Activated T-cell treated with anti-CD3 and anti-CD28 coated beads, Interleukin-2, amount 50 U/mL, for 24 hours (primary cell): Measurements from ENCODE around the gene BLOC1S2.

Experiments used
- DNase-seq: peaks from one replicate; pipeline ENCODE4 v3.0.0-alpha.2; 2020
- H3K27ac Mint-ChIP-seq: 2 replicates; pipeline ENCODE4 v1.8.0; 2020; ENCODE audit warnings: mild to moderate bottlenecking, mixed read lengths
- H3K27me3 Mint-ChIP-seq: 2 replicates; pipeline ENCODE4 v1.8.0; 2020; ENCODE audit warnings: mixed read lengths
- H3K36me3 Mint-ChIP-seq: 2 replicates; pipeline ENCODE4 v1.8.0; 2020; ENCODE audit warnings: low read depth, mixed read lengths
- H3K4me1 Mint-ChIP-seq: 2 replicates; pipeline ENCODE4 v1.8.0; 2020; ENCODE audit warnings: low read depth, mixed read lengths
- H3K4me3 Mint-ChIP-seq: 2 replicates; pipeline ENCODE4 v1.8.0; 2020; ENCODE audit warnings: mild to moderate bottlenecking, moderate library complexity, mixed read lengths
- H3K9me3 Mint-ChIP-seq: 2 replicates; pipeline ENCODE4 v1.8.0; 2020; ENCODE audit warnings: mixed read lengths

BLOC1S2 gene

DNA sequence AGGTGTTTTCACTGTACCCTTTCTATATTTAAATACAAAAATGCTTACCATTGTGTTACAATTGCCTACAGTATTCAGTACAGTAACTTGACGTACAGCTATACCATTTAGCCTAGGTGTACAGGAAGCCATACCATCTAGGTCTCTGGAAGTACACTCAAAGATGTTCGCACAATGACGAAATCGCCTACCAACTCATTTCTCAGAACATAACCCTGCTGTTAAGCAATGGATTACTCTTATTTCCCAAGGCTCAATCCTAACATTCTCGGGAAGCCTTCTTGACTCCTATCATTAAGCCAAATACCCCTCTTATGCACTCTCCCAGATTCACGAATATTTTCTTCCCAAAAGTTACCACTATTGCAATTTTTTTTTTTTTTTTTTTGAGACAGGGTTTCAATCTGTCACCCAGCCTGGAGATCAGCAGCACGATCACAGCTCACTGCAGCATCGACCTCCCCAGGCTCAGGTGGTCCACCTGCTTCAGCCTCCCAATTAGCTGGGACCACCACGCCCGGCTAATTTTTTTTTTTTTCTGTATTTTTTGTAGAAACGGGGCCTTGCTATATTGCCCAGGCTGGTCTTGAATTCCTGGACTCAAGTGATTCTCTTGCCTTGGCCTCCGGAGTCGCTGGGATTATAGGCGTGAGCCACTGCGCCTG, 20.5 kb downstream of the BLOC1S2 start:
- DNase-seq, result no peak
- Mint-ChIP-seq H3K4me1 (peaks cover 40% of the 10 kb centered on the region), H3K27me3 (no peaks in the 10 kb centered on the region), H3K36me3 (peaks cover 39% of the 10 kb centered on the region), H3K4me3 (peak overlapping the region; percentile 99), H3K9me3 (no peaks in the 10 kb centered on the region), H3K27ac (peak overlapping the region; percentile 82)

DNA sequence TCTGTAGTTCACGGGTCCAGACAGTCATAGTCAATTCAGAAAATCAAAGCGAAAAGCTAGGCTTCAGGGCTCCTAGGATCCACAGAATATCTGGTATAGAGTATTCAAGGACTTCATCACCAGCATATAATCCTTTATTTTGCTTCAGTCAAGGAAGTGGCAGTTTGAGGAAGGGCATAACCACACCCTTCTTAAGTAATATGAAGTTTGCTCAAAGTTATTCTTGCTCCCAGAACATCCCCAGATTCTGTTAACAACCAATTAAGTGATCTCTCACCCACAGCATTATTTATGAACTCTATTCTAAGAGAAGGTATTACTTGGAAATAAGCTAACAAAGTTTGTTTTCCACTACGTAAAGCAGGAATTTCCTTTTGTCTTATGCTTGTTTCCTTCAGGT, 32.3 kb downstream of the BLOC1S2 start:
- H3K36me3 Mint-ChIP-seq, result peaks cover 93% of the 10 kb centered on the region
- no peaks in the 10 kb centered on the region for H3K9me3 Mint-ChIP-seq
- no peaks in the 10 kb centered on the region for H3K4me1 Mint-ChIP-seq
- H3K4me3 Mint-ChIP-seq, result no peak overlapping the region
- H3K27me3 Mint-ChIP-seq, result no peaks in the 10 kb centered on the region
- no peak for DNase-seq
- H3K27ac Mint-ChIP-seq, result no peak overlapping the region

DNA sequence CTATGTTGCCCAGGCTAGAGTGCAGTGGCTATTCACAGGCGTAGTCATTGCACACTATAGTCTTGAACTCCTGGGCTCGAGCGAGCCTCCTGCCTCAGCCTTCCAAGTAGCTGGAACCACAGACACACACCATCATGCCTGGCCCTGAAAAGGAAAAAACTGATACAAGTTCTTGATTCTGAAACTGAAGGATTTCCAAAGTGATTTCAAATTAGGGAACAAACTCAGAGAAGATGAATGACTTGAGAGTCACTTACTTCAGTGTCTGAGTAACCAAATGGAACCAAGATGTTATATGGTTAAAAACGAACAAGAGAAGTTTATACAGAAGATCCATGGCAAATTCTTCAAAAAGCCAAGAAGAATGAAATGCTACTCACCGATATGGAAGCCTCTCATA, 33.4 kb downstream of the BLOC1S2 start:
- peaks cover 95% of the 10 kb centered on the region for H3K36me3 Mint-ChIP-seq
- no peaks in the 10 kb centered on the region for H3K27me3 Mint-ChIP-seq
- no peak for DNase-seq
- H3K9me3 Mint-ChIP-seq, result no peaks in the 10 kb centered on the region
- H3K27ac Mint-ChIP-seq, result no peak overlapping the region
- H3K4me3 Mint-ChIP-seq, result no peak overlapping the region
- H3K4me1 Mint-ChIP-seq, result no peaks in the 10 kb centered on the region

DNA sequence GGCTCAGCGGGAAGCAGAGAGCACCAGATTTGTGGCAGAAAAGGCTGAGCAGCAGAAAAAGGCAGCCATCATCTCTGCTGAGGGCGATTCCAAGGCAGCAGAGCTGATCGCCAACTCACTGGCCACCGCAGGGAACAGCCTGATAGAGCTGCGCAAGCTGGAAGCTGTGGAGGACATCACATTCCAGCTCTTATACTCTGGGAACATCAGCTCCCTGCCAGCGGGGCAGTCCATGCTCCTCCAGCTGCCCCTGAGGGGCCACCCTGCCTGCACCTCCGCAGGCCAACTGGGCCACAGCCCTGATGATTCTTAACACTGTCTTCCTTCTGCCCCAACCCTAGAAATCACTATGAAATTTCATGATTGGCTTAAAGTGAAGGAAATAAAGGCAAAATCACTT, 37.7 kb downstream of the BLOC1S2 start:
- no peak overlapping the region for H3K4me3 Mint-ChIP-seq
- no peaks in the 10 kb centered on the region for H3K9me3 Mint-ChIP-seq
- no peak for DNase-seq
- H3K27ac Mint-ChIP-seq, result no peak overlapping the region
- H3K36me3 Mint-ChIP-seq, result peaks cover 94% of the 10 kb centered on the region
- no peaks in the 10 kb centered on the region for H3K4me1 Mint-ChIP-seq
- H3K27me3 Mint-ChIP-seq, result no peaks in the 10 kb centered on the region

DNA sequence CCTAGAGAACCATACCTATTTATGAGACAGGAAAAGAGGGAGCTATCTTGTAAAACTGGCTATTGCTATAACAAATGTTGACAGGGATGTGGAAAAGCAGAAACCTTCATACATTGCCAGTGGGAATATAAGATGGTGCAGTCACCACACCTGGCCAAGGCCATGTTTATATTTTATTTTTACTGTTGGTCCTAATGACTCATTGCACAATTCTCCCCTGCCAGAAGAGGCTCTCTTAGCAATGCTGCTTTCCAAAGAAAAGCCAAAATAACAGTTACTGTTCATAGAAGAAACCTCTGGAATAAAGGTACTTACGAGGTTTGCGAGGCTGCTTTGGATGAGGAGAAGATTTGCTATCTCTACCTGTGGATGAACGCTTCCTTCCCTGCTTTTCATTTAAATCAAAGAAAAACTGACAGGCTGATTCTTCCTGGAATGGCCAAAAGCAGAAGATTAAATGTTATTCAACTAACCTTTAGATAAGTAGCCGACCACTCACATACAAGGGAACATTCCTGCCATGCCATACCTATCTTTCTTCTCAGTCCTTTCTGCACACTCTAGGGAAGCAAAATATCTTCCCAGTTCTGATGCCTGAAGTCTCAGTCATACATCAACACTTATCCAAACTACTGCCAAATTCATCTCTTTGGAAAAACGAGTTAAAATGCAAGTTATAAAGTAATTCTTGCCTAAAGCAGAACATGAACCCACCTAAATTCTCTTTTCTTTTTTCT, 40.8 kb downstream of the BLOC1S2 start:
- Mint-ChIP-seq H3K27ac (no peak overlapping the region), H3K9me3 (no peaks in the 10 kb centered on the region), H3K4me1 (peaks cover 6% of the 10 kb centered on the region), H3K27me3 (no peaks in the 10 kb centered on the region), H3K4me3 (no peak overlapping the region), H3K36me3 (peaks cover 93% of the 10 kb centered on the region)
- no peak for DNase-seq

DNA sequence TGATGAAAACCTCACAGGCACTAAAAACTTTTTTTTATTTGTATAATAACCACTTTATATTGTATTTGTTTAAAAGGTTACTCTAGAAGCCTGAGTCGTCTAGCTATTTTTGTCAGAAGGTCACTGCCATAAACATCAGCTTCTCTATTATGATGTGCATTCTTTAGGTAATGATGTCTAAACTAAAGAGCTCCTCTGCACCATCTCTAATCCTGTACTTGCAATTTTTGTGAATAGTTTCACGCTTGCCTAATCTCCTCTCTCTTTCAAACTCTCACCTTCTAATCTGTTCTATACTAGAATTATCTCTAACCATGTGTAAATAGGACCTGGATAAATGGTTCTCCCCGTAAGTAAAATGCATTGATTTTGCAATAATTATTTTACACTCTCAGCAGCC, 46.6 kb downstream of the BLOC1S2 start:
- no peaks in the 10 kb centered on the region for H3K9me3 Mint-ChIP-seq
- H3K4me1 Mint-ChIP-seq, result peaks cover 16% of the 10 kb centered on the region
- peaks cover 89% of the 10 kb centered on the region for H3K36me3 Mint-ChIP-seq
- H3K27me3 Mint-ChIP-seq, result no peaks in the 10 kb centered on the region
- H3K4me3 Mint-ChIP-seq, result no peak overlapping the region
- no peak overlapping the region for H3K27ac Mint-ChIP-seq
- DNase-seq, result no peak

DNA sequence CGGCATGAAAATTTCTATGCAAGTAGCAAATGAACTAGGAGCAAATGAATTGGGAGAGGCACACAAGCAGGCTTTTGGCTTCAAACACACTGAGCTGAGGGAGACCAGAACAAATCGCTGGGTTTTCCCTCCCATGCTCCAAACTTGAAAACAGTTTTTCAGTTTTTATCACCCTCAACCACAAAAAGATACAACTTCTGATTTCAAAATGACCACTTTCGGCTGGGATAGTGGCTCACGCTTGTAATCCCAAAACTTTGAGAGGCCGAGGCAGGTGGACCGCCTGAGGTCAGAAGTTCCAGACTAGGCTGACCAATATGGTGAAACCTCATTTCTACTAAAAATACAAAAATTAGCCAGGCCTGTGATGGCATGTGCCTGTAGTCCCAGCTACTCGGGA, 48.1 kb downstream of the BLOC1S2 start:
- H3K36me3 Mint-ChIP-seq, result peaks cover 87% of the 10 kb centered on the region
- H3K27me3 Mint-ChIP-seq, result no peaks in the 10 kb centered on the region
- H3K4me1 Mint-ChIP-seq, result peaks cover 16% of the 10 kb centered on the region
- H3K27ac Mint-ChIP-seq, result no peak overlapping the region
- H3K9me3 Mint-ChIP-seq, result no peaks in the 10 kb centered on the region
- no peak for DNase-seq
- H3K4me3 Mint-ChIP-seq, result no peak overlapping the region

DNA sequence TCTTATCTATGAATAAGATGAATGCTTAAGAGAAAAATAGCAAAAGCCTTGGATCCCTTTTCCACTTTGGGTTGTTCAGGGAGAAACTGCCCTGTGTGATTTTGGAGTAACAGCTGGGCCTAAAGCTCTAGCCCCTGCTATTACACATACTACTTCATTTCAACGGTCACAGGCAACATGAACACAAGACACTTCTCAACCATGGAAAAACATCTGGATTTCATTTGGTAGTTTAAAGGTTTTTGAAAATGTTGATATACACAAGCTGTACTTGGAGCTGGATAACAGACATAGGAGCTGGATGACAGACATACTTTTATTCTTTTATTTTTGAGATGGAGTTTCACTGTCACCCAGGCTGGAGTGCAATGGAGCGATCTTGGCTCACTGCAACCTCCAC, 54.4 kb downstream of the BLOC1S2 start:
- Mint-ChIP-seq H3K27ac (no peak overlapping the region), H3K27me3 (no peaks in the 10 kb centered on the region), H3K4me3 (no peak overlapping the region), H3K36me3 (peaks cover 83% of the 10 kb centered on the region), H3K9me3 (no peaks in the 10 kb centered on the region), H3K4me1 (peaks cover 28% of the 10 kb centered on the region)
- no peak for DNase-seq

DNA sequence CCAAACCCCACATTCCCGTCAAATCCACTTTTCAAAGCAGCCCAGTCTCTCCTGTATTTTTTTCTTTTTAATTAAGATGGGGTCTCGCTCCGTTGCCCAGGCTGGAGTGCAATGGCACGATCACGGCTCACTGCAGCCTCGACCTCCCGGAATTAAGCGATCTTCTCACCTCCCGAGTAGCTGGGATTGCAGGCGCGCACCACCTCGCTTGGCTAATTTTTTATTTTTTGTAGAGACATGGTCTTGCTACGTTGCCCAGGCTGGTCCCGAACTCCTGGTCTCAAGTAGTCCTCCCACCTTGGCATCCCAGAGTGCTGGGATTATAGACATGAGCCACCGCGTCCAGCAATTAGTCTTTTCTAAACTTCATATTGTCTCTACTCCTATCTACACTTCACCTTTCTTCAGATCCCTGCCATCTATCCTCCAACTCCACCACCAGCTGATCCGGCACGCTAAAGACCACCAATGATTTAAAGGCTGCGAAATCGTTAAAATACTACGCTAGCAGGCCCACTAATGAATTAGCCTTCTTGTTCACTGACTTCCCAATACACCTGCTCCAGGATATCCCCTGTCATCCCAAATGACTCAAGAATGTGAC, 56.6 kb downstream of the BLOC1S2 start:
- Mint-ChIP-seq H3K4me3 (peak overlapping the region; percentile 91), H3K4me1 (peaks cover 40% of the 10 kb centered on the region), H3K27ac (peak overlapping the region; percentile 94), H3K9me3 (no peaks in the 10 kb centered on the region), H3K27me3 (no peaks in the 10 kb centered on the region), H3K36me3 (peaks cover 83% of the 10 kb centered on the region)
- DNase-seq, result no peak

DNA sequence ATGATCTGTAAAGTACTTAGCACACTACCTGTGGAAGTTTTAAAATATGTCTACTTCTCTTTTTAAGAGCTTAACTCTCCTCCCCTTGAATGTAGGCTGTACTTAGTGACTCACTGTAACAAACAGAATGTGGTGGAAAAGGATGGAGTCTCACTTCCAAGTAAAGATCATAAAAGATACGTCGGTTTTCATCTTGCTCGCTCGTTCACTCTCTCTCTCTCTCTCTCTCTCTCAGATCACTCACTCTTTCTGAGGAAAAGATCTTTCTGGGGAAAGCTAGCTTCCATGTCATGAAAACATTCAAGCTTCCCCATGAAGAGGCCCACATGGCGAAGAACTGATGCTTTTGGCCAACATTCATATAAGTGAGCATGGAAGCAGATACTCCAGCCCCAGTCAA, 62.6 kb downstream of the BLOC1S2 start:
- Mint-ChIP-seq H3K4me1 (peaks cover 27% of the 10 kb centered on the region), H3K27ac (peak overlapping the region; percentile 1), H3K4me3 (no peak overlapping the region), H3K9me3 (no peaks in the 10 kb centered on the region), H3K36me3 (peaks cover 86% of the 10 kb centered on the region), H3K27me3 (no peaks in the 10 kb centered on the region)
- no peak for DNase-seq
